Neural cell (in vitro differentiated cells): Measurements from ENCODE around the gene SDK1. TPM values are rescaled to one million over a fixed set of nuclear protein-coding genes. Genes with fewer than 3 reads are reported as not detected.

Experiments used
- H2AFZ ChIP-seq: fragments of 200-600, 300-800 bp; sonication (generic), shearing (Covaris generic); 2 replicates; pipeline ENCODE4 v1.6.0; 2014; ENCODE audit warnings: low read depth, mild to moderate bottlenecking, antibody characterized with exemption, low read length, moderate library complexity
- H3F3A ChIP-seq: fragments of 200-600 bp; shearing (Covaris generic); 2 replicates; pipeline ENCODE4 v1.6.1; 2016; ENCODE audit warnings: mild to moderate bottlenecking, moderate library complexity, mixed read lengths, antibody characterized with exemption, low read length; ENCODE audit not compliant: insufficient read depth, poor library complexity, severe bottlenecking
- H3K27ac ChIP-seq: fragments of 200-600, 300-800 bp; sonication (generic), shearing (Covaris generic); 2 replicates; pipeline ENCODE4 v1.5.1; 2014; ENCODE audit warnings: mild to moderate bottlenecking, low read length, moderate library complexity
- H3K27me3 ChIP-seq: fragments of 300-800, 200-600 bp; sonication (generic), shearing (Covaris generic); 2 replicates; pipeline ENCODE4 v1.6.0; 2014; ENCODE audit warnings: mild to moderate bottlenecking, low read depth, low read length, moderate library complexity; ENCODE audit not compliant: insufficient read depth
- H3K36me3 ChIP-seq: fragments of 300-800, 200-600 bp; sonication (generic), shearing (Covaris generic); 2 replicates; pipeline ENCODE4 v1.5.1; 2014; ENCODE audit warnings: mild to moderate bottlenecking, antibody characterized with exemption, low read length, moderate library complexity; ENCODE audit not compliant: insufficient read depth
- H3K4me2 ChIP-seq: fragments of 300-800, 200-600 bp; sonication (generic), shearing (Covaris generic); 2 replicates; pipeline ENCODE4 v1.6.0; 2014; ENCODE audit warnings: mild to moderate bottlenecking, low read length
- H3K4me3 ChIP-seq: fragments of 300-800, 200-600 bp; sonication (generic), shearing (Covaris generic); 2 replicates; pipeline ENCODE4 v1.5.1; 2014; ENCODE audit warnings: mild to moderate bottlenecking, low read length, moderate library complexity
- H3K79me2 ChIP-seq: fragments of 200-600 bp; shearing (Covaris generic); replicated peaks from 2 replicates; pipeline ENCODE4 v1.6.0; 2014; ENCODE audit warnings: mild to moderate bottlenecking, low read length, moderate library complexity; ENCODE audit not compliant: insufficient read depth
- H3K9ac ChIP-seq: fragments of 300-800, 200-600 bp; sonication (generic), shearing (Covaris generic); 2 replicates; pipeline ENCODE4 v1.6.1; 2016; ENCODE audit warnings: mild to moderate bottlenecking, low read length, mixed read lengths
- H3K9me2 ChIP-seq: fragments of 200-600 bp; shearing (Covaris generic); 2 replicates; pipeline ENCODE4 v1.6.1; 2016; ENCODE audit warnings: mild to moderate bottlenecking, low read length, mixed read lengths; ENCODE audit not compliant: insufficient read depth
- H3K9me3 ChIP-seq: fragments of 200-600, 300-800 bp; sonication (generic), shearing (Covaris generic); 2 replicates; pipeline ENCODE4 v1.6.1; 2016; ENCODE audit warnings: mild to moderate bottlenecking, mixed run types, low read length, moderate library complexity, mixed read lengths
- H4K20me1 ChIP-seq: fragments of 200-600 bp; shearing (Covaris generic); 2 replicates; pipeline ENCODE4 v1.6.1; 2016; ENCODE audit warnings: mild to moderate bottlenecking, mixed run types; ENCODE audit not compliant: insufficient read depth
- CTCF ChIP-seq: fragments of 450-650 bp; IDR thresholded peaks from 2 replicates; pipeline ENCODE4 v1.5.1; 2014; ENCODE audit warnings: antibody characterized with exemption, mild to moderate bottlenecking, moderate library complexity; ENCODE audit not compliant: poor library complexity, severe bottlenecking
- EP300 ChIP-seq: fragments of 450-650 bp; conservative IDR thresholded peaks from 2 replicates; pipeline ENCODE4 v1.6.1; 2014; ENCODE audit warnings: antibody characterized with exemption, mild to moderate bottlenecking, moderate library complexity; ENCODE audit not compliant: poor library complexity, severe bottlenecking
- EZH2 ChIP-seq: fragments of 200-600, 300-800 bp; shearing (Covaris generic), sonication (generic); IDR thresholded peaks from 2 replicates; pipeline ENCODE4 v1.6.1; 2014; ENCODE audit warnings: antibody characterized with exemption, low read length, borderline replicate concordance, mild to moderate bottlenecking; ENCODE audit not compliant: insufficient read depth, poor library complexity, severe bottlenecking
- MXI1 ChIP-seq: fragments of 450-650 bp; conservative IDR thresholded peaks from 2 replicates; pipeline ENCODE4 v1.6.1; 2014; ENCODE audit warnings: antibody characterized with exemption, mild to moderate bottlenecking; ENCODE audit not compliant: poor library complexity, severe bottlenecking
- POLR2AphosphoS5 ChIP-seq: IDR thresholded peaks from 2 replicates; pipeline ENCODE4 v1.6.1; 2012
- RAD21 ChIP-seq: fragments of 450-650 bp; conservative IDR thresholded peaks from 2 replicates; pipeline ENCODE4 v1.6.1; 2014; ENCODE audit warnings: antibody characterized with exemption, mild to moderate bottlenecking, moderate library complexity
- SMC3 ChIP-seq: fragments of 450-650 bp; conservative IDR thresholded peaks from 2 replicates; pipeline ENCODE4 v1.6.1; 2014; ENCODE audit warnings: antibody characterized with exemption, mild to moderate bottlenecking, moderate library complexity; ENCODE audit not compliant: poor library complexity
- TAF1 ChIP-seq: IDR thresholded peaks from 2 replicates; pipeline ENCODE4 v1.6.1; 2012; ENCODE audit warnings: low read depth
- polyA plus RNA-seq: library from polyadenylated mRNA; depleted of rRNA; stranded (reverse); fragments of >200 nt; gene quantifications from 2 replicates; pipeline ENCODE4 v1.2.3, GENCODE V29; 2014
- TF ChIP-seq, protein P1 (sequence below): IDR thresholded peaks from 2 replicates; pipeline ENCODE4 v1.6.1; 2012; ENCODE audit warnings: borderline replicate concordance

The SDK1 gene
- polyA plus RNA-seq, 1 donor from 2014 or later: 2.7 TPM

GRCh38 chr7:3688071-3688470 is 387.0 kb downstream of the SDK1 start:
- Histone ChIP-seq H3K4me3 (no peak overlapping the region), H2AFZ (no peak overlapping the region), H3K27ac (no peak overlapping the region), H3K27me3 (no peaks in the 10 kb centered on the region), H3K9me2 (no peaks in the 10 kb centered on the region), H3K4me2 (no peak overlapping the region), H3K79me2 (no peaks in the 10 kb centered on the region), H3K36me3 (no peaks in the 10 kb centered on the region), H3K9ac (no peak overlapping the region), H3F3A (no peaks in the 10 kb centered on the region), H4K20me1 (no peaks in the 10 kb centered on the region), H3K9me3 (no peaks in the 10 kb centered on the region)
- TF ChIP-seq POLR2AphosphoS5 (no peak), CTCF (no peak), RAD21 (no peak), EZH2 (no peak), SMC3 (no peak), MXI1 (no peak), TAF1 (no peak), EP300 (no peak)
- TF ChIP-seq, protein P1, sequence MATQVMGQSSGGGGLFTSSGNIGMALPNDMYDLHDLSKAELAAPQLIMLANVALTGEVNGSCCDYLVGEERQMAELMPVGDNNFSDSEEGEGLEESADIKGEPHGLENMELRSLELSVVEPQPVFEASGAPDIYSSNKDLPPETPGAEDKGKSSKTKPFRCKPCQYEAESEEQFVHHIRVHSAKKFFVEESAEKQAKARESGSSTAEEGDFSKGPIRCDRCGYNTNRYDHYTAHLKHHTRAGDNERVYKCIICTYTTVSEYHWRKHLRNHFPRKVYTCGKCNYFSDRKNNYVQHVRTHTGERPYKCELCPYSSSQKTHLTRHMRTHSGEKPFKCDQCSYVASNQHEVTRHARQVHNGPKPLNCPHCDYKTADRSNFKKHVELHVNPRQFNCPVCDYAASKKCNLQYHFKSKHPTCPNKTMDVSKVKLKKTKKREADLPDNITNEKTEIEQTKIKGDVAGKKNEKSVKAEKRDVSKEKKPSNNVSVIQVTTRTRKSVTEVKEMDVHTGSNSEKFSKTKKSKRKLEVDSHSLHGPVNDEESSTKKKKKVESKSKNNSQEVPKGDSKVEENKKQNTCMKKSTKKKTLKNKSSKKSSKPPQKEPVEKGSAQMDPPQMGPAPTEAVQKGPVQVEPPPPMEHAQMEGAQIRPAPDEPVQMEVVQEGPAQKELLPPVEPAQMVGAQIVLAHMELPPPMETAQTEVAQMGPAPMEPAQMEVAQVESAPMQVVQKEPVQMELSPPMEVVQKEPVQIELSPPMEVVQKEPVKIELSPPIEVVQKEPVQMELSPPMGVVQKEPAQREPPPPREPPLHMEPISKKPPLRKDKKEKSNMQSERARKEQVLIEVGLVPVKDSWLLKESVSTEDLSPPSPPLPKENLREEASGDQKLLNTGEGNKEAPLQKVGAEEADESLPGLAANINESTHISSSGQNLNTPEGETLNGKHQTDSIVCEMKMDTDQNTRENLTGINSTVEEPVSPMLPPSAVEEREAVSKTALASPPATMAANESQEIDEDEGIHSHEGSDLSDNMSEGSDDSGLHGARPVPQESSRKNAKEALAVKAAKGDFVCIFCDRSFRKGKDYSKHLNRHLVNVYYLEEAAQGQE: no peak

GRCh38 chr7:3688842-3689241 is 387.8 kb downstream of the SDK1 start:
- no peaks in the 10 kb centered on the region for H3K9me2 ChIP-seq
- no peak overlapping the region for H3K27ac ChIP-seq
- no peaks in the 10 kb centered on the region for H3F3A ChIP-seq
- H3K9ac ChIP-seq: no peak overlapping the region
- no peaks in the 10 kb centered on the region for H3K9me3 ChIP-seq
- H3K27me3 ChIP-seq: no peaks in the 10 kb centered on the region
- H4K20me1 ChIP-seq: no peaks in the 10 kb centered on the region
- no peak for TF ChIP-seq EZH2
- TF ChIP-seq MXI1: no peak
- TF ChIP-seq RAD21: no peak
- TF ChIP-seq POLR2AphosphoS5: no peak
- no peak for TF ChIP-seq CTCF
- TF ChIP-seq, protein P1: no peak
- TF ChIP-seq TAF1: no peak
- TF ChIP-seq SMC3: no peak
- H3K4me2 ChIP-seq: no peak overlapping the region
- H3K4me3 ChIP-seq: no peak overlapping the region
- H2AFZ ChIP-seq: no peak overlapping the region
- no peaks in the 10 kb centered on the region for H3K79me2 ChIP-seq
- H3K36me3 ChIP-seq: no peaks in the 10 kb centered on the region
